Dendritic cell treated with granulocyte-macrophage colony-stimulating factor and Interleukin-4, amounts not matched to agents 40 ng/mL and 50 ng/mL, for 4 days (primary cell): ENCODE measurements around the gene NSF.
"Not testable (repeated sequence)": the region's sequence is repeated elsewhere in the genome, so short reads cannot be mapped to it uniquely, and the experiment has no call there.

Source experiments
- H3K27ac Mint-ChIP-seq: one replicate; pipeline ENCODE4 v1.8.0; 2022; ENCODE audit warnings: mild to moderate bottlenecking, mixed read lengths
- H3K27me3 Mint-ChIP-seq: one replicate; pipeline ENCODE4 v1.8.0; 2022; ENCODE audit warnings: mild to moderate bottlenecking, mixed read lengths
- H3K36me3 Mint-ChIP-seq: one replicate; pipeline ENCODE4 v1.8.0; 2022; ENCODE audit warnings: low read depth, mixed read lengths
- H3K4me1 Mint-ChIP-seq: one replicate; pipeline ENCODE4 v1.8.0; 2022; ENCODE audit warnings: low read depth, mixed read lengths
- H3K4me3 Mint-ChIP-seq: one replicate; pipeline ENCODE4 v1.8.0; 2022; ENCODE audit warnings: mild to moderate bottlenecking, moderate library complexity, mixed read lengths
- H3K9me3 Mint-ChIP-seq: one replicate; pipeline ENCODE4 v1.8.0; 2022; ENCODE audit warnings: mixed read lengths
- intact Hi-C: fragments of 100-400 bp; cut with micrococcal nuclease; formaldehyde crosslinking; loops from one replicate; pipeline ENCODE4 v1.15.0; 2022

NSF gene

GRCh38 chr17:46652024-46652643, 61.7 kb downstream of the NSF start:
- intact Hi-C loops, H3K9me3 Mint-ChIP-seq, H3K4me1 Mint-ChIP-seq, H3K4me3 Mint-ChIP-seq, H3K27ac Mint-ChIP-seq, H3K27me3 Mint-ChIP-seq, H3K36me3 Mint-ChIP-seq: not testable (repeated sequence)

DNA sequence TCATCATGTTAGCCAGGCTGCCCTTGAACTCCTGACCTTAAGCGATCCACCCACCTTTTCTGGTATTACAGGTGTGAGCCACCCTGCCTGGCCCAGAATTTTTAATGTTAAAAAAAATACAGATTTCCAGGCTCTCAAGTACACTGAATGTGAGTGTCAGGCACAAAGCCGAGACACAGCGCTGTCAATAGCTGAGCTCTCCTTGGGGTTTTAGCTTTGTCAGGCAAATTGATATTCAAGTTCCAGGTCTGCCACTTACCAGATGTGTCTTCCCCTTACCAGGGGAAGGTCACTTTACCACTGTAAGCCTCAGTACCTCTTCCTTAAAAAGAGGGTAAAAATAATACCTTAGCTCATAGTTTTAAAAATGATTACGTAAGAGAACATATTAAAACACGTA, 67.8 kb downstream of the NSF start:
- H3K4me1 Mint-ChIP-seq, H3K27me3 Mint-ChIP-seq, intact Hi-C loops, H3K9me3 Mint-ChIP-seq, H3K4me3 Mint-ChIP-seq, H3K36me3 Mint-ChIP-seq, H3K27ac Mint-ChIP-seq: not testable (repeated sequence)

- H3K36me3 Mint-ChIP-seq, intact Hi-C loops, H3K9me3 Mint-ChIP-seq, H3K27me3 Mint-ChIP-seq, H3K27ac Mint-ChIP-seq, H3K4me1 Mint-ChIP-seq, H3K4me3 Mint-ChIP-seq: not testable (repeated sequence)
Observed at GRCh38 chr17:46659702-46660101, 69.2 kb downstream of the NSF start.

DNA sequence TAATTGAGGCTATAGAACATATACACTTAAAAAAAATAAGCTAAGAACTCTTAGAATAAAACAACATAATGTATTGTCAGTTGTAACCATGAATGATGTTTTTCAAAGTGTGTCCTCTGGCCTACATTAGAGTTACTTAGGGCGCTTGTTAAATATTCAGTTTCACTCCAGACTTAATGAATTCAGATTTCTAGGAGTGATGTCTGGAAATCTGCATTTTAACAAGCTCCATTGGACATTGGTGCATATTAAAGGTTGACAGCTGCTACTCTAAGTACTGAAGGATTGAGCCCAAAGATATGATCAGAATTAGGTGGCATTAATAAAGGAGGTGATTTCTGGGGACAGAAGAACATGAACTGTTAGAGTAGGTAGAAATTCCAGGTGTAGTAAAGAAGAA, 72.7 kb downstream of the NSF start:
- H3K9me3 Mint-ChIP-seq, intact Hi-C loops, H3K27ac Mint-ChIP-seq, H3K4me3 Mint-ChIP-seq, H3K27me3 Mint-ChIP-seq, H3K4me1 Mint-ChIP-seq, H3K36me3 Mint-ChIP-seq: not testable (repeated sequence)

GRCh38 chr17:46663552-46663951, 73.1 kb downstream of the NSF start:
- H3K27me3 Mint-ChIP-seq, H3K36me3 Mint-ChIP-seq, H3K4me3 Mint-ChIP-seq, H3K4me1 Mint-ChIP-seq, H3K9me3 Mint-ChIP-seq, H3K27ac Mint-ChIP-seq, intact Hi-C loops: not testable (repeated sequence)

- H3K36me3 Mint-ChIP-seq, H3K27me3 Mint-ChIP-seq, H3K9me3 Mint-ChIP-seq, intact Hi-C loops, H3K27ac Mint-ChIP-seq, H3K4me3 Mint-ChIP-seq, H3K4me1 Mint-ChIP-seq: not testable (repeated sequence)
Observed at GRCh38 chr17:46665969-46666368, 75.5 kb downstream of the NSF start.

GRCh38 chr17:46670789-46671188, 80.3 kb downstream of the NSF start:
- H3K27ac Mint-ChIP-seq, intact Hi-C loops, H3K4me1 Mint-ChIP-seq, H3K4me3 Mint-ChIP-seq, H3K9me3 Mint-ChIP-seq, H3K36me3 Mint-ChIP-seq, H3K27me3 Mint-ChIP-seq: not testable (repeated sequence)

DNA sequence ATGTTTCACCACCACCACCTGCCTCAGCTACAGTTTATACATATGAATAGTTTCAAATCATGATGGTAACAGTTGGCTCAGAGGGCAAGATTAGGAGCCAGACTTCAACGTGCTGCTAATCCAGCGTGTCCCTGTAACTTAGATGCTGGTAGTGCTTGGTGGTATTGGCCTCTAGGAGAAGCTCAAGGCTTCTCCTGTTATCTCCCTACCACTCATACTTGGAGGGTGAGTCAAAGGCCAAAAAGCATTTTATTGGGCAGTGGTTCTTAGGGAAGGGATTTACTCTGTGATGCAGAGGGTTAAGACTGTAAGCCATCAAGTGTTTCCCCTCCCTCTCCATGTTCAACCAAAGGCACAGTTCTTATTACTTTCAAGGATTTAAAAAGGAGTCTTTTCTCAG, 82.3 kb downstream of the NSF start:
- H3K4me1 Mint-ChIP-seq, H3K36me3 Mint-ChIP-seq, H3K9me3 Mint-ChIP-seq, H3K27me3 Mint-ChIP-seq, intact Hi-C loops, H3K27ac Mint-ChIP-seq, H3K4me3 Mint-ChIP-seq: not testable (repeated sequence)

- intact Hi-C loops = not testable (repeated sequence)
- H3K36me3 Mint-ChIP-seq = peaks cover 12% of the 10 kb centered on the region
Observed at GRCh38 chr17:46677819-46678218, 87.3 kb downstream of the NSF start.

DNA sequence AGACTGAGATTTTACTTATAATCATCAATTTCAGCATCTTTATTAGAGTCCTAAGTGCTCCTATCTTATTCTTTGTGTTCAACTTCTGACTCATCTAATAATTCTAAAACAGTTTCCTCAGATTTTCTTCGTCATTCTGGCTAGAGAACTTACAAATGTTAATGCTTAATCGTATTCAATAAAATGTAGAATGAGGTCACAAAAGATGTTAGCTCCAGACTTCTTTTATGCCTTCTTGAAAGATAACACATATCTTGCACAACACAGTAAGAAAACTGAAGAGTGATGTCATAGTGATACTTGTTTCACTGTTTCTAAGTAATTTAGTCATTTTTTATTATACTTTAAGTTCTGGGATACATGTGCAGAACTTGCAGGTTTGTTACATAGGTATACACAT, 93.2 kb downstream of the NSF start:
- H3K27ac Mint-ChIP-seq, H3K9me3 Mint-ChIP-seq, H3K4me3 Mint-ChIP-seq, H3K4me1 Mint-ChIP-seq, intact Hi-C loops, H3K27me3 Mint-ChIP-seq, H3K36me3 Mint-ChIP-seq: not testable (repeated sequence)

More at GRCh38 chr17:46677819-46678218, 87.3 kb downstream of the NSF start:
- H3K4me1 Mint-ChIP-seq, H3K27ac Mint-ChIP-seq, H3K4me3 Mint-ChIP-seq, H3K9me3 Mint-ChIP-seq, H3K27me3 Mint-ChIP-seq: not testable (repeated sequence)

GRCh38 chr17:46685284-46685683, 94.8 kb downstream of the NSF start:
- H3K36me3 Mint-ChIP-seq, H3K4me1 Mint-ChIP-seq, H3K27ac Mint-ChIP-seq, H3K27me3 Mint-ChIP-seq, H3K9me3 Mint-ChIP-seq, intact Hi-C loops, H3K4me3 Mint-ChIP-seq: not testable (repeated sequence)

DNA sequence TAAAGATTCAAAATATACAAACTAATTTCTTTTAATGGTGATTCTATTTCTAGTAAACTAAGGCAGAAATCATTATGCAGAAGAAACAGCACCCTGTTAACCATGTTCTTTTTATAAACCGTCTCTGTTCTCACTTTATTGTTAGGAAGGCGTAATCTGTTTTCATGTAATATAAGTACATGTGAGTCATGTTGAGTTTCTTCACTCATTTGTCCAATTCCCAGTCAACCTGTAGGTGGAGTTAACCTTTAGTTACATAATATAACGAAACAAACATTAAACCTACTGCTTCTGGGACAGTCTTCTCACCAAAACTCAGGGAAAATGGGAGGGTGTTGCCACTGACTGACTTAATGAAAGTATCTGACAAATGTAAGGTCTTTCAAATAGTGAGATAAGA, 101.7 kb downstream of the NSF start:
- intact Hi-C loops, H3K4me3 Mint-ChIP-seq, H3K27ac Mint-ChIP-seq, H3K36me3 Mint-ChIP-seq, H3K27me3 Mint-ChIP-seq, H3K4me1 Mint-ChIP-seq, H3K9me3 Mint-ChIP-seq: not testable (repeated sequence)

DNA sequence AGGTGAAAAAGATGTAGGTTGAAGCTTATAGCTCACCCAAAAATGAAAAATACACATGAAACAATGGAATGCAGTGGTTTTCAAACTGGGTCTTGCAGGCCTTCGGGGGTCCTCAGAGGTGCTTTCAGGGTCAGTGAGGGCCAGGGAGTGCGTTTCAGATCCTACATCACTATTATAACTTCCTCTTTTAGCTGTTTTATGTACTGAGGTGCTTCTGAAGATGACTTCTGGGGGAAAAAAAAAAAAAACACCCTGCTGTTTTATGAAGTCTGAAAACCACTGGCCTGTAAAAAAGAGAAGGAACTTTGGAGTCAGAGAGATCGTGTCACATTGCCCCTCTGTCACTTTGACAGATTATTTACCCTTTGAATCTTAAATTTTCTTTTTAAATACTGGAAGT, 102.8 kb downstream of the NSF start:
- H3K27me3 Mint-ChIP-seq, intact Hi-C loops, H3K27ac Mint-ChIP-seq, H3K36me3 Mint-ChIP-seq, H3K9me3 Mint-ChIP-seq, H3K4me3 Mint-ChIP-seq, H3K4me1 Mint-ChIP-seq: not testable (repeated sequence)

DNA sequence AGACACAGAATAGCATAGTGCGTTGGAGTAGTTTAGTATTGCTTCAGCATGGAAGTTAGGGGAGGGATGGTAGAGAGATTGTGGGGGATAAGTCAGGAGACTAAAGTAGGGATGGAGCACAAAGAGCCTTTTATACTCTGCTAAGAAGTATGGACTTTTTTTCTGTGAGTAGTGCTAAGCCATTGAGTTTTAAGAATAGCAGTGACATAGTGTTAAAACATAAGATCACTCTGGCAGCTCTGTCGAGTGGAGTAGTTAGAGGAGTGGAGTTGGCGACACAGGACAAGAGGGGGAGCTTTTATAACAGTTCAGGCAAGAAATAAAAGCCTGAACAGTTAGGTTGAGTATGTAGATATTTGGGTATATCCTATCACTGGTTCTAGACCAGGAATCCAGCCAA, 106.1 kb downstream of the NSF start:
- H3K9me3 Mint-ChIP-seq, H3K4me1 Mint-ChIP-seq, H3K27me3 Mint-ChIP-seq, H3K36me3 Mint-ChIP-seq, H3K4me3 Mint-ChIP-seq, intact Hi-C loops, H3K27ac Mint-ChIP-seq: not testable (repeated sequence)

DNA sequence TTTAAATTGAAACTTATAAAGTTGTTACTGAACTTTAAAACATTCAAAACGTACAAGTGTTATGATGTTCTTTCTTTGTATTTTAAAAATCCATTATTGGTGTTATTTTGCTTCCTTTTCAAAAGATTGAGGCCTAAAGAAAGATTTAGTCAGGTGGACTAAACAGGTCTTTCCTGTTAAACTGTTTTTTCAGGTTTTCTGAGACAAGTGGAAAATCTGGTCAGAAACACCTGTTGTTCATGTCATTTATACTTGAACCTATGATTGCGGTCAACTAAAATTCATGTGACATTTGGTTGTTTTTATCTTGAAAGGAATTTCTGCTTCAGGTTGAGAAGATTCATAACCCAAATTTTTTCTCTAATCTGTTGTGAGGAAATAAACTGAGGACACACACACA, 108.5 kb downstream of the NSF start:
- H3K4me1 Mint-ChIP-seq, H3K9me3 Mint-ChIP-seq, H3K27ac Mint-ChIP-seq: not testable (repeated sequence)

DNA sequence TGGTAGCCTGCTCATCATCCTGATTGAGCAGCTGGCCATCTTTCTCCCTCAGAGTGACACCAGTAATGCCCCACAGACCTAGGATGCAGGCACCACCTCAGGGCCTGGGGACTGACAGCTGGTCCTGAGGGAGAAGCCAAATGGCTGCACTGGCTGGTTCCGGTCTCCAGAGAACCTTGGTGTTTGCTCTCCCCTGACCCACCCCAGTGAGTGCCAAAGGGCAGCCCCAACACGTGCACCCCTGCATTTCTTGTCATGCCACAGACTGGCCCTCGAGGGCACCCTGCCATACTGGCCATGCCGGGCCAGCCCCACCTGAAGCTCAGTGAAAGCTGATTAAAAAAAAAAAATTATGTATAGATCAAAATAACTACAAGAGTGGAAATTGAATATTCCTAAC, 127.5 kb downstream of the NSF start:
- Mint-ChIP-seq H3K27ac (no peak overlapping the region), H3K4me1 (peaks cover 9% of the 10 kb centered on the region), H3K4me3 (no peak overlapping the region), H3K36me3 (peaks cover 63% of the 10 kb centered on the region), H3K27me3 (no peaks in the 10 kb centered on the region), H3K9me3 (no peaks in the 10 kb centered on the region)
- intact Hi-C loops = no loop called here

More for the DNA sequence above, 108.5 kb downstream of the NSF start:
- H3K27me3 Mint-ChIP-seq, intact Hi-C loops, H3K36me3 Mint-ChIP-seq, H3K4me3 Mint-ChIP-seq: not testable (repeated sequence)
